HG02970 (cell line): ENCODE results near the gene PRH1.

Source experiments
- ATAC-seq: cut with Tn5 transposase; IDR thresholded peaks from one replicate; pipeline ENCODE4 v1.9.1; 2021; ENCODE audit warnings: mild to moderate bottlenecking, moderate library complexity, moderate number of reproducible peaks; ENCODE audit not compliant: unreplicated experiment, low FRiP score

Gene PRH1

DNA sequence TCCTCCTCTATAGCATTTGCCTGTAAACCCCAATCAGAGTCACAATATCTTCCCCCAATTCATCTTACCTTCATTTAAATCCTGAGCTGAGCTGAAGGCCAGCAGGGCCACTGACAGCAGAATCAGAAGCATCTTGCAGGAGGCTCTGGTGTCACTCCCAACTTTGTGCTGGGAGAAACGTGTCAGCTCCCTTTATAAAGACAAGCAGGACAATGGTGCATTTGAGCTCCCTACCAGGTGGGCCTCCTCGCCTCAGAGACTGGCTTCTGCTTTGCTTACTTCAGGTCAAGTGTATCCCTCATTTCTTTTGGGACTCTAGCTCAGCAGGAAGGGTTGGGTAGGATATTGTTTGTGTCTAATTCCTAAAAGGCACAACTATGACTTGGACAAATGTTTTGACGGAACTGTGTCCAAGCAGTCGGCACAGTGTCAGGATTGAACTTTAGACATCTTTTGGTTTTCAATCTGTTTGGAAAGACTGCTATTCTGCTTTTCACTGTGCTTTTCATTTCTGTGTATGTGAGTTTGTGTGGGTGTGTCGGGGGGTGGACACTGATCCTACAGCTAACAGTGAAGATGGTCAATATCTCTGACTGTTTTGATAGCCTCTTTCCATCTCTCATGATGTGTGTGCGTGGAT, at the start of gene PRH1:
TSS of gene PRH1 (minus strand) at position 170 of the 640 bp plus-strand sequence. CDS start at position 132, 38 bp downstream.
- no peak for ATAC-seq

GRCh38 chr12:10928746-10929286, 44.8 kb upstream of the PRH1 start, which contains the start of gene PRH2:
TSS of gene PRH2 (plus strand) at chr12:10929236. CDS start at chr12:10929274, 38 bp downstream.
- ATAC-seq: no peak

- no peak for ATAC-seq
These were observed 42.2 kb upstream of the PRH1 start for GRCh38 chr12:10926269-10926668.

DNA sequence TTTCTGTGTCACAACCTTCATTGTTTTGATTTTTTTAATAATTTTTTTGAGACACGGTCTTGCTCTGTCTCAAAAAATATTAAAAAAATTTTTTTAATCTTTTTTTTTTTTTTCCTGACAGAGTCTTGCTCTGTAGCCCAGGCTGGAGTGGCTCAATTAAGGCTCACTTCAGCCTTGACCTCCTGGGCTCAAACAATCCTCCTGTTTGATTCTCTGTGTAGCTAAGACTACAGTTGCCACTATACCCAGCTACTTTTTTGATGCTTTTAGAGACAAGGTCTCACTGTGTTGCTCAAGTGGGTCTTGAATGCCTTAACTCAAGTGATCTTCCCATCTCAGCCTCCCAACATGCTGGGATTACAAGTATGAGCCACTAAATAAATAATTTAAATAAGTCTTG, 35.8 kb upstream of the PRH1 start:
- no peak for ATAC-seq

GRCh38 chr12:10910380-10910779, 26.3 kb upstream of the PRH1 start:
- ATAC-seq: no peak

GRCh38 chr12:10909462-10909861, 25.4 kb upstream of the PRH1 start, which contains the start of gene TAS2R13:
TSS of gene TAS2R13 (minus strand) at chr12:10909562. CDS start at chr12:10909298, 264 bp downstream.
- ATAC-seq: no peak

DNA sequence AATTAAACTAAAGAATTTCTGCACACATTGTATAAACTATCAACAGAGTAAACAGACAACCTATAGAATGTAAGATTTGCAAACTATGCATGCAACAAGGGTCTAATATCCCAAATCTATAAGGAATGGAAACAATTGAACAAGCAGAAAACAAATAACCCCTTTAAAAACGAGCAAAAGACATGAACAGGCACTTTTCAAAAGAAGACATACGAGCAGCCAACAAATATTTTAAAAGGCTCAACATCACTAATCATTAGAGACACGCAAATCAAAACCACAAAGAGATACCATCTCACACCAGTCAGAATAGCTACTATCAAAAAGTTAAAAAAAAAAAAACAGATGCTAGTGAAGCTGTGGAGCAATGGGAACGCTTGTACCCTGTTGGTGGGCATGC, 20.6 kb upstream of the PRH1 start:
- no peak for ATAC-seq

- no peak for ATAC-seq
These were observed 17.4 kb upstream of the PRH1 start for GRCh38 chr12:10901427-10901826.

GRCh38 chr12:10900972-10901371, 16.9 kb upstream of the PRH1 start:
- ATAC-seq: no peak

GRCh38 chr12:10900530-10900929, 16.5 kb upstream of the PRH1 start:
- ATAC-seq: no peak

DNA sequence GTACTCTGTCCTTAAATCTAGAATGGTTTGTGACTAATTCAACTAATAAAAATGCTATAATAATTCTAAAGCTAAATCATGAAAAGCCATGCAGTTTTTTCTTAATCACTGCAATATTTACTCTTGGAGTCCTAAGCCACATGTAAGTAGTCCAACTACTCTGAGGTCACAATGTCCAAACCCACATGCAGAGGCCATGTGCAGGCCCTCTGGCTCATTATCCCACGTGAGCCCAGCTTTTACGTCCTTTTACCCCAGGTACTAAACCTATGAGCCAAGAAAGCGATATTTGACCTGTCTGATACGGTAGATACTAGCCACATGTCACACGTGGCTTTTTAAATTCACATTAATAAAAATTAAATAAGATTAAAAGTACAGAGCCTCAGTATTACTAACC, 12.8 kb upstream of the PRH1 start:
- ATAC-seq: no peak

DNA sequence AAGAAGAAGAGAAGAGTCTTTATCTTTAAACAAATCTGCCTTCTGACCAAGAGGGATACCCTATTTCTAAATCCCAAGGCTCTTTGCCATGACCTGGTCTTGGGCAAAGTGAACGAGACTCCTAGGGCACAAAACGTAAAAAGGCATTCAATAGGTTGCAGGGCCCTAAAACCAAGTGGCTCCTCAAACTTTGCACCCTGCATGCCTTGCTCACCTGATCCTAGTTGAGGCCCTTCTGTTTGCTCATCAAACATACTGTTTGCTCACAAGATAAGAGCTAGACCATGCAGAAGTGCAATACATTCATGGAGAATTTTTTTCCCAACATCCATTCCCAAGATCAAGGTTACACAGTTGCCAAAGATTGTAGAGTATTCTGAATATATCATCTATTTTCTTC, 7.9 kb upstream of the PRH1 start:
- ATAC-seq: no peak

DNA sequence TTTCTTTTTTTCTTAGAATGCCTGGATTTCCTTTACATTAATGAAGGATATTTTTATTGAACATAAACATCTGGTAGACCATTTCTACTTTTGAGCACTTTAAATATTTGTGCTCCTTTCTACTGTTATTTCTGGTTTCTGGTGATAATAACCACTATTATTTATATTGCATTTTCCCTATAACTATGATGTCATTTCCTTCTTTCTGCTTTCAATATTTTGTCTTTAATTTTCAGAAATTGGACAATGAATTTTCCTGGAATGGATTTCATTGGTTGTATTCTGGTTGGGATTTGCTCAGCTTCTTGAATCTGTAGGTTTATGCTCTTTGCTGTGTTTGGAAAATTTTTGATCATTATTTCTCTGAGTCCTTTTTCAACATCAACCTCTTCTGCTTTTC, 5.2 kb upstream of the PRH1 start:
- no peak for ATAC-seq

DNA sequence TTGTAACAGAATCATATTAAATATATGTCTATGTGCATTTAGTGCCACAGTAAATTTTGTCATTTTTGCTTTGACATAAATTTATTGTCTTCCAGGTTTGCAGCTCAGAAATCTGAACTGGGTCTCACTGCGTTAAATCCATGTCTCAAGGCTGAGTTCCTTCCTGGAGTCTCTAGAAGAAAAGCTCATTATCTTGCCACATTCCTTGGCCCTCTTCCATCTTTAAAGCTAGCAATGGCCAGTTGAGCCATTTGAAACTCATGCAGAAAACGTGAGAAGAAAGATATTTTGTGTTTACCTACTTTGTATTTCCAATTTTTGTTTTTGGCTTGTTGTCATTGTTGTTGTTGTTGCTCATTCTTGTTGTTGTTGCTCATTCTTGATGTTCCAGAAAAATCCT, 10.7 kb downstream of the PRH1 start:
- no peak for ATAC-seq

DNA sequence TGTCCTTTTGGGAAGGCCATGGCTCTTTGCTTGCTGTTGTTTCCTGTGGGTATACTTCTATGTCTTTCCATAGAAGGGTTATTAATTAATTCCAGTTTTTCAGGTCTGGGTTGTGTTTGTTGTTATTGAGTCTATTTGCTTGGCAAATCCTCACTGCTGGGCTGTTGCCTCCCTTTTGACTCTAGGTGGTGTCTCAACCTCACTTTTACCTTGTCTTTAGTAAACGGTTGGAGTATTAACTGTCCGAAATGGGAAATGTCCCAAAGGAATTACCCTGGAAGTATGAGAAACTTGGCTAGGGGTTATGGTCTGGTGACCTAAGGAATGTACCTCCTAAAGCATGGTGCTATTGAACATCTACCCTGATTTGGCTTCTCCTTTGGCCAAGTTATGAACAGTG, 16.7 kb downstream of the PRH1 start:
- no peak for ATAC-seq

DNA sequence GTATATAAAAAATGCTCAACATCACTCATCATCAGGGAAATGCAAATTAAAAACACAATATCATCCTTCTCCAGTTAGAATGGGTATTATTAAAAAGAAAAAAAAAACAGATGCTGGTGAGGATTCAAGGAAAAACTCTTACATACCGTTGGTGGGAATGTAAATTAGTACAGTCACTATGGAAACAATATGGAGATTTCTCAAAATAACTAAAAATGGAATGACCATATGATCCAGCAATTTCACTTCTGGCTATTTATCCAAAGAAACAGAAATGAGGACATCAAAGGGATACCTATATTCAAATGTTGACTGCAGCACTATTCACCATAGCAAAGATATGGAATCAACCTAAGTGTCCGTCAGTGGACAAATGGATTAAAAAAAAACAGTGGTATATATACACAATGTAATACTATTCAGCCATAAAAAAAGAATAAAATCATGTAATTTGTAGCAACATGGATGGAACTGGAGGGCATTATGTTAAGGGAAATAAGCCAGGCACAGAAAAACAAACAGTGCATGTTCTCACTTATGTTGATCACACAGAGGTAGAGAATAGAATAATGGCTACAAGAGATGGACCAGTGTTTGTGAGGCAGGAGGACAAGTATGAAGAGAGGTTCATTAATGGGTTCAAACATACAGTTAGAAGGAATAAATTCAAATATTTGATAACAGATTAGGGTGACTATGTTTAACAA, 20.4 kb downstream of the PRH1 start:
- no peak for ATAC-seq

DNA sequence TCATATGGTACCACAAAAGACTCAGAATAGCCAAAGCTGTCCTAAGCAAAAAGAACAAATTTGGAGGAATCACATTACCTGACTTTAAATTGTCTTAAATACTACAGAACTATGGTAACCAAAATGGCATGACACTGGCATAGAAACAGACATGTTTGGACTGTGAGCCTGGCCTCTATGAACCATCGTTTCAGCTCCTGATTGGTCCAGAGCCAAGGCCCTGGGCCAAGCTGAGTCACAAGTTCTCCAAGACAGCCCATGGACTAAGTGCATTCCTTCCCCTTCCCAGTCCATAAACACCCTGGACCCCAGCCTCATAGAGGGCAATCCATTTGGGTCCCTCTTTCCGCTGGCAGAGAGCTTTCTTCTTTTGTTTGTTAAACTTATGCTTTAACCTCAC, 22.7 kb downstream of the PRH1 start:
- ATAC-seq: no peak

DNA sequence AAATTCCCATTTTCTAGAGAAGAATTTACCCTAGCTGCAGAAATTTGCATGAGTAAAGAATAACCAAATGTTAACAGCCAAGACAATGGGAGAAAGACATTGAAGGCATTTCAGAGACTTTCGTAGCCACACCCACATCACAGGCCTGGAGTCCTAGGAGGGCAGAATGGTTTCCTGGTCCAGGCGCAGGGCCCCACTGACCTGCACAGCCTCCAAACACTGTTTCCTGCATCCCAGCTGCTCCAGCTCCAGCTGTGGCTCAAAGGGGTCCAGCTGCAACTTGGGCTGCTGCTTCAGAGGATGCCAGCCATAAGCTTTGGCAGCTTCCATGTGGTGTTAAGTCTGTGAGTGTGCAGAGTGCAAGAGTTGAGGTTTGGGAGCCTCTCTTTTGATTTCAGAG, 28.2 kb downstream of the PRH1 start:
- ATAC-seq: no peak

- ATAC-seq: no peak
These were observed 30.3 kb downstream of the PRH1 start for GRCh38 chr12:10853776-10854175.

- no peak for ATAC-seq
These were observed 32.7 kb downstream of the PRH1 start for GRCh38 chr12:10851243-10851858.

GRCh38 chr12:10849425-10849878, 34.6 kb downstream of the PRH1 start, which contains the start of gene PRR4:
TSS of gene PRR4 (minus strand) at chr12:10849475. CDS start at chr12:10849437, 38 bp downstream.
- ATAC-seq: no peak
